Colonic mucosa (tissue), 4 donors: Measurements from ENCODE around the gene DOK5. TPM values are rescaled to one million over a fixed set of nuclear protein-coding genes. Genes with fewer than 3 reads are reported as not detected.

Experiments
- DNase-seq: peaks from one replicate; pipeline ENCODE4 v3.0.0-alpha.2; 2020
- H3K27ac ChIP-seq: fragments of 200-600 bp; one replicate; pipeline ENCODE4 v1.8.0; 2021
- H3K27me3 ChIP-seq: fragments of 200-600 bp; one replicate; pipeline ENCODE4 v1.8.0; 2021
- H3K36me3 ChIP-seq: fragments of 200-600 bp; one replicate; pipeline ENCODE4 v1.8.0; 2021
- H3K4me1 ChIP-seq: fragments of 200-600 bp; one replicate; pipeline ENCODE4 v1.8.0; 2021; ENCODE audit warnings: mild to moderate bottlenecking
- H3K4me3 ChIP-seq: fragments of 200-600 bp; one replicate; pipeline ENCODE4 v1.8.0; 2021
- H3K9ac ChIP-seq, 2 donors: one replicate each; pipeline ENCODE4 v1.7.0; 2013; ENCODE audit warnings: control low read depth in 2 of 2, low read depth in 2 of 2, low read length in 2 of 2
- H3K9me3 ChIP-seq: fragments of 200-600 bp; one replicate; pipeline ENCODE4 v1.8.0; 2021
- CTCF ChIP-seq: fragments of 200-600 bp; IDR thresholded peaks from one replicate; pipeline ENCODE4 v1.8.0; 2022; ENCODE audit warnings: antibody characterized with exemption, mild to moderate bottlenecking
- intact Hi-C: fragments of 100-400 bp; cut with DNase I; formaldehyde crosslinking; loops from one replicate; pipeline ENCODE4 v1.14.1; 2022
- total RNA-seq, 2 donors: library from RNA; stranded (reverse); fragmentation: NEBNext Ultra II Directional in 1 of 2; extraction: Animal tissue kit (Norgen Biotek cat#: 25700) in 1 of 2; gene quantifications; one replicate each; pipeline ENCODE4 v1.2.1, GENCODE V29; 2021
- donor health status: healthy.
- donor health status: DM: no; HTN: no; CAD: no.
- donor health status: DM: no; HTN: no; CAD: no.

The DOK5 gene
- total RNA-seq, 2 donors from 2014 or later = 0.80 TPM; not detected in 1

GRCh38 chr20:54525916-54526590, 50.7 kb downstream of the DOK5 start:
- H3K27ac ChIP-seq = no peak overlapping the region
- H3K36me3 ChIP-seq = no peaks in the 10 kb centered on the region
- TF ChIP-seq CTCF = no peak
- intact Hi-C loops = no loop called here
- H3K9ac ChIP-seq = no peak overlapping the region
- no peak for DNase-seq
- H3K27me3 ChIP-seq = no peaks in the 10 kb centered on the region
- no peaks in the 10 kb centered on the region for H3K9me3 ChIP-seq
- H3K4me3 ChIP-seq = no peak overlapping the region
- no peaks in the 10 kb centered on the region for H3K4me1 ChIP-seq

DNA sequence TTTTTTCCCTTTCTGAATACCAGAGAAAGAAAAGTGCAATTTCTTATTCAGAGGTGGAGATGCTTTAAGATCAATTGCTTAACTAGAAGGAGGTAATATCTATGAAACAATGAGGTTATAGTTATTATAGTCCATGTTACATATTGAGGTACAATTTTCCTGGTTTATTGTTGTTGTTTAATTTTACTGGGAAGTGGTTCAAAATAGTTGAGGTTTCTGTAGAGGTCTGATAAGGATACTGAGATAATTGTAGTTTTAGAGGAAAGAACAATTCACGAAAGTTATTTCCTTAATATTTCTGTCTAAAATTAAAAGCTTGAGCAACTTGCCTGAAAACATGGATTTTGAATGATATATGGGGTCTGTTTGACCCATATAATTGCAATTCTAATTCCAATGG, 51.4 kb downstream of the DOK5 start:
- Histone ChIP-seq H3K4me3 (no peak overlapping the region), H3K36me3 (no peaks in the 10 kb centered on the region), H3K27me3 (no peaks in the 10 kb centered on the region), H3K9me3 (no peaks in the 10 kb centered on the region), H3K4me1 (no peaks in the 10 kb centered on the region), H3K9ac (no peak overlapping the region), H3K27ac (no peak overlapping the region)
- no peak for TF ChIP-seq CTCF
- intact Hi-C loops = no loop called here
- DNase-seq = no peak

GRCh38 chr20:54532573-54532972, 57.2 kb downstream of the DOK5 start:
- no peak overlapping the region for H3K9ac ChIP-seq
- H3K27ac ChIP-seq = no peak overlapping the region

DNA sequence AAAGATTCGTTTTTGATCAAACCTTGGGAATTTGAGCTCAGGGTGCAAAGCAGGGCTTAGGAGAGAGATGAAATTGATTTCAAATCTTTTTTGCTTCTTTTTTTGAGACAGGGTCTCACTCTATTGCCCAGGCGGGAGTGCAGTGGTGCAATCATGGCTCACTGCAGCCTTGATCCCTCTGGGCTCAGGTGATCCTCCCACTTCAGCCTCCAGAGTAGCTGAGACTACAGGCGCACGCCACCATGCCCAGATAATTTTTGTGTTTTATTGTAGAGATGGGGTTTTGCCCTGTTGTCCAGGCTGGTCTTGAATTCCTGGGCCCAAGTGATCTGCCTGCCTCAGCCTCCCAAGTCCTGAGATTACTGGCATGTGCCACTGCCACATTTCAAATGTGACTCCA, 58.7 kb downstream of the DOK5 start:
- Histone ChIP-seq H3K4me1 (no peaks in the 10 kb centered on the region), H3K4me3 (no peak overlapping the region), H3K36me3 (no peaks in the 10 kb centered on the region), H3K9ac (no peak overlapping the region), H3K27me3 (no peaks in the 10 kb centered on the region), H3K9me3 (no peaks in the 10 kb centered on the region), H3K27ac (no peak overlapping the region)
- intact Hi-C loops = no loop called here
- no peak for TF ChIP-seq CTCF
- no peak for DNase-seq

More at GRCh38 chr20:54532573-54532972, 57.2 kb downstream of the DOK5 start:
- no peaks in the 10 kb centered on the region for H3K9me3 ChIP-seq
- no peaks in the 10 kb centered on the region for H3K4me1 ChIP-seq
- no peak for DNase-seq
- no peaks in the 10 kb centered on the region for H3K36me3 ChIP-seq
- intact Hi-C loops = no loop called here
- H3K4me3 ChIP-seq = no peak overlapping the region
- no peaks in the 10 kb centered on the region for H3K27me3 ChIP-seq
- no peak for TF ChIP-seq CTCF

DNA sequence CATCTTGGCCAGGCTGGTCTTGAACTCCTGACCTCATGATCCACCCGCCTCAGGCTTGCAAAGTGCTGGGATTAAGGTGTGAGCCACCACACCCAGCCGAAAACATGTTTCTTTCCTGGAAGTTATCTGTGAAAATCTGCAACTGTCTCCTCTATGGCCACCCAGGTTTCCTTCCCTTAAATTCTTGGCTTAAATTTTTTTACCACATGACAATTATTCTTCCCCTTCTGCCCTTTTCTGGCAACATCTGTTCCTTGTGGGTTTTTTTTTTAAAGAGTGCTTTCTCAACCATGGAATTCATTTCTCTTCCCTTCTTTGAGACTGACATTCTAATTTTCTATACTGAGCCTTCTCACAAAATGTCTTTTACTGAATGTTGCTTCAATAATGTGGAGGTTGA, 59.6 kb downstream of the DOK5 start:
- H3K9ac ChIP-seq = no peak overlapping the region
- H3K4me1 ChIP-seq = no peaks in the 10 kb centered on the region
- H3K27me3 ChIP-seq = no peaks in the 10 kb centered on the region
- no peak for TF ChIP-seq CTCF
- no peak overlapping the region for H3K4me3 ChIP-seq
- no peaks in the 10 kb centered on the region for H3K36me3 ChIP-seq
- no peak for DNase-seq
- intact Hi-C loops = no loop called here
- no peak overlapping the region for H3K27ac ChIP-seq
- H3K9me3 ChIP-seq = no peaks in the 10 kb centered on the region
